Hepatocyte (in vitro differentiated cells): ENCODE data around the gene BBS10.

Experiments
- EZH2 ChIP-seq: fragments of 200-600 bp; sonication (generic); IDR thresholded peaks from 2 replicates; pipeline ENCODE4 v1.6.1; 2016; ENCODE audit warnings: antibody characterized with exemption, mild to moderate bottlenecking, borderline replicate concordance
- EZH2phosphoT487 ChIP-seq: fragments of 200-600 bp; sonication (generic); IDR thresholded peaks from one replicate; pipeline ENCODE4 v1.6.1; 2018; ENCODE audit warnings: antibody characterized with exemption, mild to moderate bottlenecking, low read depth, moderate library complexity; ENCODE audit not compliant: unreplicated experiment, severe bottlenecking
- TF ChIP-seq, protein P1 (sequence below): fragments of 200-600 bp; sonication (generic); IDR thresholded peaks from 2 replicates; pipeline ENCODE4 v1.5.1; 2016; ENCODE audit warnings: antibody characterized with exemption, mild to moderate bottlenecking; ENCODE audit not compliant: poor library complexity

DNA sequence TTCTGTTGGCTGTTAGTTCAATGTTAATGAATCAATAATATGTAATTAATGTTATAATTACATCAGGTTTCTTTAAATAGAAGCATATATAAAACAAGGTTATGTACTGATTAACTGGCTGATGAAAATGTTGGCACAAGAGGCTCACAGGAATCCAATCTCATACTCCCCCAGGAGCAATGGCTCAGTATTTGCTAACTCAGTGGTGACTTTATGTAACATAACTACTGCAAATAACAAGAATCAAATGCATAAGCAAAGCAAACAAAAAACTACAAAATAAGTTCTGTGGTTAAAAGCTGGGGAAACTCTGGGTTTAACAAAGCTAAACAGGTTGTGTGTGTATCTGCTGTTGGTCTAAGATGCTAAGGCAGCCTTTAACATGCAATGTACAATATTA lies 27.7 kb upstream of the BBS10 start:
- TF ChIP-seq, protein P1, sequence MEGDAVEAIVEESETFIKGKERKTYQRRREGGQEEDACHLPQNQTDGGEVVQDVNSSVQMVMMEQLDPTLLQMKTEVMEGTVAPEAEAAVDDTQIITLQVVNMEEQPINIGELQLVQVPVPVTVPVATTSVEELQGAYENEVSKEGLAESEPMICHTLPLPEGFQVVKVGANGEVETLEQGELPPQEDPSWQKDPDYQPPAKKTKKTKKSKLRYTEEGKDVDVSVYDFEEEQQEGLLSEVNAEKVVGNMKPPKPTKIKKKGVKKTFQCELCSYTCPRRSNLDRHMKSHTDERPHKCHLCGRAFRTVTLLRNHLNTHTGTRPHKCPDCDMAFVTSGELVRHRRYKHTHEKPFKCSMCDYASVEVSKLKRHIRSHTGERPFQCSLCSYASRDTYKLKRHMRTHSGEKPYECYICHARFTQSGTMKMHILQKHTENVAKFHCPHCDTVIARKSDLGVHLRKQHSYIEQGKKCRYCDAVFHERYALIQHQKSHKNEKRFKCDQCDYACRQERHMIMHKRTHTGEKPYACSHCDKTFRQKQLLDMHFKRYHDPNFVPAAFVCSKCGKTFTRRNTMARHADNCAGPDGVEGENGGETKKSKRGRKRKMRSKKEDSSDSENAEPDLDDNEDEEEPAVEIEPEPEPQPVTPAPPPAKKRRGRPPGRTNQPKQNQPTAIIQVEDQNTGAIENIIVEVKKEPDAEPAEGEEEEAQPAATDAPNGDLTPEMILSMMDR, result no peak
- TF ChIP-seq EZH2 (no peak), EZH2phosphoT487 (no peak)
